ENCODE results near the gene IL10RA.
"Not testable (repeated sequence)": the region's sequence is repeated elsewhere in the genome, so short reads cannot be mapped to it uniquely, and the experiment has no call there.

IL10RA gene

DNA sequence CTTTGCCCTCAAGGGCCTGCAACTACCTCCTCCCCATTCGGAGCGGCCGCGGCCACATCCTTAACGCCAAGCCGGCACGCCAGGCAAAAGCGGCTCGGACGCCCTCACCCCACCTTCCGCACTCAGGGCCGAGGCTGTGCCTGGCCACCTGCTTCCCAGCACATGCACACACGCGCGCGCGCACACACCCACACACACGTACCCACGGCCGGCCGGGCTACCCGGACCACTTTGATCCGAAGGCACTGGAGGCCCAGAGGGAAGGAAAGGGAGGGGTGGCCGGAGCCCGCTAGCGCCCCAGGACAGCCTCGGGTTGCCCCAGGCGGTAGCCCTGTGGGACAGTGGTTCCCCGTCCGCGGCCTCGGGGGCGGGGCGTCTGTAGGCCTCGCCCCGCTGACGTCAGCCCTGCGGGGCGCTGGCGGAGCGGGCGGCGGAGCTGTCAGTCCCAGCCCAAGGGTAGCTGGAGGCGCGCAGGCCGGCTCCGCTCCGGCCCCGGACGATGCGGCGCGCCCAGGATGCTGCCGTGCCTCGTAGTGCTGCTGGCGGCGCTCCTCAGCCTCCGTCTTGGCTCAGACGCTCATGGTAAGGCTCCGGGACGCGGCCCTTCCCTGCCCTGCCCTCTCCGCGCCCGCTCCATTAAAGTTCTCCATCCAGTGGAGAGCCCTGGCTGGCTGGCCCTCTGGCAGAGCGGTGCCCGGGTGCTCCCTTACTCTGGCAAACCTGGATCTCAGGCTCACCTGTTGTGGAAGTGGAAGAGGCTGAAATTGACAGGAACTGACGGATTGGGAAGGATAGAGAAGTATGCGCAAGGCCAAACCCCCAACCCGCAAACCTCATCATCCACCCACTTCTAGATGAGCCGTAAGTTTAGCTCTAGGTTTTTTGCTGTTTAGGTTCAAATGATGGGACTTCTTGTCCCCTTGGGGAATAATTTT, at the start of gene IL10RA:
Gene IL10RA, plus strand, starts transcription at position 442 of the 935 bp plus-strand sequence. Its CDS starts 74 bp downstream, at position 516.
- no peak for FAIRE-seq

DNA sequence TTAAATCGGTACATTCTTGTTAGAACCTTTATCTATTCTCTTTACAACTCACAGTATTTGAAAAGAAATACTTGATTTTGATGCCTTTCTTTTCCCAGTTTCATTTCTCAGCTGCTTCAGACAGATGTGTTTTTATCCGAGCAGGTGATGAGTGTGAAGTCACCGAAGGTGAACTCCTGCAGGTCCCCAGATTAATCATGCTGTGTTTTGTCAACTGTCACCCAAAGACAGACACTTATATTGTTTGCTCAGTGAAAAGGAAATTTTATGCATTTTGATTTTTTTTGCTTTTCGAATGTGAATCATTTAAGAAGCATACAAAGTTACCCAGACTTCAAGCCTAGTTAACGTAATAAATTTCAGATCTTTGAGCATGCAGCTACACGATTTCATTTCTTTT, 49.2 kb upstream of the IL10RA start:
- DNase-seq (ENCODE audit: low spot score), result no peak

More for the DNA sequence above, at the start of gene IL10RA:
- peak; percentile 72 for DNase-seq (ENCODE audit: low spot score)

DNA sequence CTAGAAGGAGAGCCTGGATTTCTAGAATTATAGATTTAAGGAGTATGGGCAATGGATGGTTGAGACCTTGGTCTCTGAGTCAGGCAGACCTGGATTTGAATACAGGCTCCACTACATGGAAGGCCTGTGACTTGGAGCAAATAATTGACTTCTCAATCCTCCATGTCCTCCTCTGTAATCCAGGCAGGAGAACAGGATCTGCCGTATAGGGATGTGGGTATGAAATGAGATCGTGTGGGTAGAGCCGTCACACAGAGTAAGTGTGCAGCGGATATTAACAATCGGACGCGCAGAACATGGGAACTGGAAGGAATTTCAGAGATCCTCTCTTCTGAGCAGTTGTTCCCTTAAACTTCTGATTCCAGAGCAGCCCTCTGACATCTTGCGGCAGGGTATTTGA, 45.5 kb upstream of the IL10RA start:
- DNase-seq (ENCODE audit: low spot score) (no peak), FAIRE-seq (no peak)

More for the DNA sequence above, 49.2 kb upstream of the IL10RA start:
- no peak for FAIRE-seq

DNA sequence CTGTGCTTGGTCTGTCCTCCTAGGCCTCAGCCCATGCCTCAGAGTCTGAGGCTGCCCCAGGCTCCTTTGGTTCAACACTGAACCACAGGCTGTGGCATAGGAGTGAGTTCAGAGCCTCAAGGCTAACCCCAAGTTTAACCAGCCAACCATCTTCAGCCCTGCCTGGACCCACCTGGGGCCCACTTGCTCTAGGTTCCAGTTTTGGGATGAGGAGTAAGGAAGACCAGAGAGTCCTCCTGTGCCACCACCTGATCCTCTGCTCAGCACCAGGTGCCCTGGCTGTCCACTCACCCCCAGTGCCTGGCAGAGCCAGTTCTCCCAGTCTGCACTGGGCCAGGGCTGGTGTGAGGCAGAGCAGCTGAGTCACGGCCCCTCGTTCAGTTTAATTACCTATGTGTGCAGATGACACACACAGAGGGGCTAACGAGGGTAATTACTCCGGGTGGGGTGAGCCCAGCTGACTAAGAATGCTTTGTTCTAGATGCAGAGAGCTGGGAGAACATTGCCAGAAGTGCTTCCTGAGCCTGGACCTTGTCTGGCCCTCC, 45.0 kb upstream of the IL10RA start:
- DNase-seq (ENCODE audit: low spot score) (no peak), FAIRE-seq (no peak)

DNA sequence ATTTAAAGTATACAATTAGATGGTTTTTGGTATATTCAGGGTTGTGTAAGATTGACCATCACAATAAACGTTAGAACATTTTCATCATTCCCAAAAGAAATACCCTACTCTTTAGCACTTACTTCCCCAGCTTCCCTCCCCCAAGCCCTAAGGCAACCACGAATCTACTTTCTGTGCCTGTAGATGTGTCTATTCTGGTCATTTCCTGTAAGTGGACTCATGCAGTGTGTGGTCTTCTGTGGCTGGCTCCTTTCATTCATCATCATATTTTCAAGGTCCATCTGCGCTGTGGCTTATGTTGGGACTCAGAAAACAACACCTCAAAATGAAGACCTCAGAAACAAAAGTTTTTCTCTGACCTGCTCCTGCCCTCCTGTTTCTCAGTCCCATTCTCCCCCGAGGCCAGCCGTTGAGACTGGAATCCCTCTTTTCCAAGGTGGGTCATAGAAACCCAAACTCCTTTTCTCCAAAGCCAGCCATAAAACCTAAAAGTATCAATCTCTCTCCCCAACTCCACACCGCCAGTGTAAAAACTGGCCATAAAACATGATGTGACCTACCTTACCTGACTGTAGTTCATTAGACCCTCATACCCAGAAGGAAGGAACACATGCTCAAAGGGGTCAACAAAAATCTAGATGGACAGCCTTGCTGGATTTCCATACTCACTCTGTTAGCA, 44.1 kb upstream of the IL10RA start:
- FAIRE-seq (no peak), DNase-seq (ENCODE audit: low spot score) (no peak)

DNA sequence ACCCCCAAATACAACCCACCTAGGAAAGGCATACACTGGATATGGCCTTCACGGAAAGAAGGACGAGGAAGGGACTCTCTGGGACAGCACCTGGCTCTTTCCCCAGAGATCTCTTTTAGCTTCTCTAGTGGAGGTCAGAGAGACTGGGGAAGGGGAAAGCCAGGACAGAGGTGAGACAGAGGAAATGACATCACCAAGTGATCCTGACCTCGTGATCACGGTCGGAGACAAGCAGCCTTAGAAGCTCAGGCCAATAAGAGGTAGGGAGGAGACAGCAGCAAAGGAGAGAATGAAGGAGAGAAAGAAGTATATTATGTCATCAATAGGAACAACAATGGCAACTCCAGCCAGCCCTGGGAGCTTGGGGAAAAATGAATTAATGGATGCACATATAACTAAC, 41.6 kb upstream of the IL10RA start:
- DNase-seq (ENCODE audit: low spot score), result no peak
- FAIRE-seq, result no peak

DNA sequence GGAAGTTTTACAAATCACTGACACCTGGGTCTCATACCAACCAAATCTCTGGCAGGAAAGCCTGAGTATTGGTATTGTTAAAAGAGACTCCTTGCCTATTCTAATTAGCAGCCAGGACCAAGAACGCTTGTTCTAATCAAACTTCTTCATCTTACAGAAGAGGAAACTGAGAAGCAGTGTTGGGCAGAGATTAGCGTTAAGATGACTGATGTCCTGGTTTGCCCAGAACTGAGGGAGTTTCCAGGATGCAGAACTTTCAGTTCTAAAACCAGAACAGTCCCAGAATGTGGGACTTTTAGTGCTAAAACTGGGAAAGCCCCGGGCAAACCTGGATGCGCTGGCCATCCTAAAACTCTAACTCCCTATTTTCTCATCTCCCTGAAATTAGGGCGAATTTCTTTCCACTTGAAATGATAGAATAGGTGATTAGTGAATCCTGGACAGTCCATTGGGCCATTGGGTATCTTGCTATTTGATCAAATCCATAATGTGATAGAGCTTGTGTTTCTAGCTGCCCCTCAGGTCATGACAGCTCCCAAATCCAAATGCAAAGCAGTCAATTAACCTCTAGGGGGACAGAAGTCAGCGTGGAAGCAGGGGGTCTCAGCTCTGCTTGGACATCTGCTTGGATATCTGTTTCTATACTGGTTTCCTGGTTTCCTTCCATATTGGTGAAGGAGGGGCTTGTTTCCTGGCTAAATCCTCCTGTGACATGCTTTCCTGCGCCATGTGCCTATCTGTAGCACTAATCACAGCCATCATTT, 41.0 kb upstream of the IL10RA start:
- DNase-seq (ENCODE audit: low spot score) (no peak), FAIRE-seq (no peak)

DNA sequence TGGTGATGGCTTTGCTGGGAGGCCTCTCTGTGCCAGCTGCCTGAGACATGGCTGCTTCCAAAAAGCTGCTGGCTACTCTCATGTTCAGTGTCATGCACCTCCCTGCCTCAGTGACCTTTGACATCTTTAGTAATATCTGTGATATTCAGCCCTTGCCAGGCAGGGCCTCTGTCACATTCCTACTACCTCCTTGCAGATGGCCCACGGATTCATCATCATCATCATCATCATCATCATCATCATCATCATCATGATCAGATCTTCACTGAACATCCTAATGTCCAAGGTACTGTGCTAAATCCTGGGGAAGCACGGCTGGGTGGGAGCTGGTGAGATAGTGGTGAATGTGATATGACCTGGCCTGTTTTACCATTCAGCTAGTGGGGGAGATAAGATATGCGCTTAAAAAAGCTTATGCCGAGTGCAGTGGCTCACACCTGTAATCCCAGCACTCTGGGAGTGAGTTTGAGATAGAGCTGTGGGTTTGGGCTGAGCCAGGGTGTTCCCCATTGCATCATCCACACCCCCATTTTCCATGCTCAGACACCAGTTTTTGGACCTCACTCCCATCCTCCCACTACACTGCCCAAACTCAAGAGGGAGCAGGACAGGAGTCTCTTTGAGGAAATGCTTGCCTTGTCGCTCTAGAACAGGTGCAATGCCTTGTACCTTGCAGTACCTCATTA, 39.9 kb upstream of the IL10RA start:
- FAIRE-seq, result no peak
- DNase-seq (ENCODE audit: low spot score), result no peak

DNA sequence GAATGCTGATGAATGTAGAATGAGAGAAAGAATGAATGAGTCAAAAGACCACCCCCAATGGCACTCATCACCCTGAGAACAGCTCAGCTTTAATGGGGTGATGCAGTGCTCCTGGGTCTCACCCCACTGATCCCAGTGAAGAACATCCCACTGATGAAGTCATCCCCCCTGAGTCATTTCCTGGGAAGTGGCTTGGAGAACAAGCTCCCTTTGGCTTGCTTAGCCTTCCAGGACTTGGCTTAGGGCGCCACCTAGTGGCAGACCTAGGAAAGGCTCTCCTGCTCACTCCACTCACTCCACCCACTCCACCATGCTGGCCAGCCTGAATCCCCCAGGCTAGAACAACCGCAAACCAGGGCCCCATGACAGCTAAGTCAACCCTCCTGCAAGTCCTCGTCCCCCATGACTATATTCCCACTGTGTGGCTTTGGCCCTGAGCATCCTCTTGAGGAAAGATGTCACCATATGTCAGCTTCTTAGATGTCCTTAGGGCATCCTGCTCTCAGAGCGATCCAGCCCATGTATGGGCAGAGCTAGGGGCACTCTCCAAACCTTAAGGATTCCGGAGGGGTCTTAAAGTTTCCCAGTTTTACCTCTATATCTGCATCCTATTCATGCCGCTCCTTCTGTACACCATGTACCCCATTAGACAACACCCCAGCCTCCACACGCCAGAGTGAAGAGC, 39.2 kb upstream of the IL10RA start:
- peak; percentile 85 for DNase-seq (ENCODE audit: low spot score)
- no peak for FAIRE-seq

DNA sequence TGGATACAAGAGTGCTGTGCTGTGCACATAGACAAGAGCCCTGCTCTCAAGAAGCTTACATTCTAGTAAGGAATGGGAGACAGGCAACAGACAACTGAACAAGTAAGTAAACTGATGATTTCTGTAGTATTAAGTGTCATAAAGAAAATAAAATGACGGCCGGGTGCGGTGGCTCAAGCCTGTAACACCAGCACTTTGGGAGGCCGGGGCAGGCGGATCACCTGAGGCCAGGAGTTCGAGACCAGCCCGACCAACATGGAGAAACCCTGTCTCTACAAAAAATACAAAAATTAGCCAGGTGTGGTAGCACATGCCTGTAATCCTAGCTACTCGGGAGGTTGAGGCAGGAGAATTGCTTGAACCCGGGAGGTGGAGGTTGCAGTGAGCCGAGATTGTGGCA, 38.4 kb upstream of the IL10RA start:
- not testable (repeated sequence) for FAIRE-seq

DNA sequence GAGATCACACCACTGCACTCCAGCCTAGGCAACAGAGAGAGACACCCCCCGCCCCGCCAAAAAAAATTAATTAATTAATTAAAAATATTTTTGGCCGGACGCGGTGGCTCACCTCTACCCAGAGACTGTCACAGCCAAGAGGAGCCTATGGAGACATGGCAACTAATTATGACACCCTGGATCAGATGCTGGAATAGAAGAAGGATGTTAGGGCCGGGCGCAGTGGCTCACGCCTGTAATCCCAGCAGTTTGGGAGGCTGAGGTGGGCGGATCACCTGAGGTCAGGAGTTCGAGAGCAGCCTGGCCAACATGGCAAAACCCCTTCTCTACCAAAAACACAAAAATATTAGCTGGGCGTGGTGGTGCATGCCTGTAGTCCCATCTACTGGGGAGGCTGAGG, 37.7 kb upstream of the IL10RA start:
- DNase-seq (ENCODE audit: low spot score); FAIRE-seq: not testable (repeated sequence)

More for the DNA sequence above, 38.4 kb upstream of the IL10RA start:
- DNase-seq (ENCODE audit: low spot score), result not testable (repeated sequence)

DNA sequence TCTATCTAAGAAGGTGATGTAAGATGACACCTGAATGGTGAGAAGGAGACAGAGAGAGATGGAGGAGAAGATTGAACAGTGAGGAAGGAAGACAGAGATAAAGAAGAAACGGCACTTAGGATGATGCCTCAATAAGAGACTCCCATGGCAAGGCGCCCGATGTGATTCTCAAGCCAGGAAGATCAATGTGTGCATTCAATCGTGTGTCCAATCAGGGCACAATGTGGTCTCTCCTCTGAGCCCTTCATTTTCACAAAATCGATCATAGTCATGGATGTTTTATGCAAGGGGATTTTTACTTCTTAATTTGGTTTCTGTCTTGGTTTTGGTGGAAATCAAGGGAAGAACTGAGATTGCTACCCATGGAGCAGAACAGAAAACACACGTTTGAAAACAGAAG, 37.1 kb upstream of the IL10RA start:
- FAIRE-seq (no peak), DNase-seq (ENCODE audit: low spot score) (no peak)

DNA sequence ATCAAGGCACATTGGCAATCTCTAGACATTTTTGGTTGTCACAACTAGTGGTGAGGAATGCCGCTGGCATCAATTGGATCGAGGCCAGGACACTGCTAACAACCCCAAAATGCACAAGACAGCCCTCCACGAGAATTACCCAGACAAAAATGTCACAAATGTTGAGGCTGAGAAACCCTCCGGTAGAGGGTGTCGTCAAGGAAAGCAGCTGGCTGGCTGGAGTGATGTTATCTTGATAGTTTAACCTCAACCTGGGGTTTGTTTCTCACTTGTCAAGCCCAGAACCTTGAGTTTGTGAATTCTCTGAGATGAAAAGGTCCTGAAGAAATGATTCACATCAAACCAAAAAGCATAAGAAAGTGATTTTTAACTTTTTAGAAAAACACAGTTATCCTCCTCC, 35.9 kb upstream of the IL10RA start:
- no peak for FAIRE-seq
- DNase-seq (ENCODE audit: low spot score), result no peak

DNA sequence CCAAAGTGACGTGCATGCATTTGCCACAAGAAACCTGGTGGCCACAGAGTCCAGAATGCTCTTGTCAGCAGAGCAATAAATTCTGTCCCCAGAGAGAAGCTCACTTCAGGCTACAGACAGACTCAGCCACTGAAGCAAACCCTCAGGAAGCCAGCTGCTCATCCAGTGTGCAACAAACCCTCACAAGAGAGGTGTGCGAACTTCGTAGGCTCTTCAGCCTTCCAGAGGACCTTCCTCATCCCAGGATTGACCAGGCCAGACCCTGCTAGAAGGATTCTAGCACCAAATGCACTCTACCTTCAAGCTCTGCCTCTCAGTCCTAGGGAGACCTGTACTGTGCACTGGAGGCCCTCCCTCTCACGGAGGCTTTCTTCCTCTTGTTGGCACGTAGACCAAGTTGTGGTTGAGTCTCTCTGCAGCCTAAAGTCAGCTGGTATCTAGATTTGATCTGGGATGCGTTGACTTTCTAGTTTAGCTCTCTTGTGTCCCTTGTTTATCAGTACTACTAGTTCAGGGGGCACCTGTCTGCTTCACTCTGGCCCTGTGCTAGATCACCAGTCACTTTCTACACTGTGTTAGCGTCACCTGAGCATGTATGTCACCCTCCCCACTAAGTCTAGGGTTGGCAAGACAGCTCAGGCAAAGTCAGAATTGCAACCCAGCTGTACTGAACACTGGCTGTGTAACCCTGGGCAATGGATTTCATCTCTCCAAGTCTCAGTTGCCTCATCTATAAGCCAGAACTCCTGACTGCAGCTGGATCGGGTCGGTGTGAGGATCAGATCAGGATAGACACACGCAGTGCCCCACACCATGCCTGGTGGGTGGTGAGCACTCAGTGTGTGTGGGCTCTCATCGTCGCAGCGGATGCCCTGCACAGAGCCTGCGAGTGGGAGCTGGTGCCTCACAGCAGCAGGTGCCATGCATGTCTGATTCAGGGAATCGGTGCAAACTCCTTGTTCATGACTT, 34.9 kb upstream of the IL10RA start:
- no peak for DNase-seq (ENCODE audit: low spot score)
- FAIRE-seq, result no peak

DNA sequence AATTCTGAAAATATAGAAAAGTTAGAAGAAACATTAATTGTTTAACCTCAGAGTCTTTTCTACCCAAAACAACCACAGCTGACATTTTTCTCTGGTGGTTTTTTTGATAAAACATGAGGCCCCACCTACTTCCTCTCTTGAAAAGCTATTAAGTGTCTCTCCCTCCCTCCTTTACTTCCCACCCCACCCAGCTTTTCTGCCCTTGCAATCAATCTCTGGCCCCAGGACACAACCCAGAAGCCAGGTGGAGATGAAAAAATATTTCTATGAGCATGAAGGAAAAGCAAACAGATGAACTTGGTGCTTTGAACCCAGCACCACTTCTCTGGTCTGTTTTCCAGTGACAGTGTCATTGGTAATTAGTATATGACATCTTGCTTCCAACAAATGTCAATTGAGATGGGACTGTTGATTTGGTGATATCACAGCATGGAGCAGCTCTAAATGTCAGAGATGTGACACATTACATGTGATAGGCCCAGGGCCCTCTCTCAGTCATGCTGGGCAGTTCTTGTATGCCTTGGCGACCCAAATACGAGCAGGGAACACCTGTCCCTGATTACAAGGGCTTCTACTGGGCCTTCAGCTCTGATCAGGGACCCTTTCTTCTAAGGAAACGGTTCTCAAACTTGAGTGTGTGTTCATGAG, 33.0 kb upstream of the IL10RA start:
- DNase-seq (ENCODE audit: low spot score), result no peak
- no peak for FAIRE-seq

DNA sequence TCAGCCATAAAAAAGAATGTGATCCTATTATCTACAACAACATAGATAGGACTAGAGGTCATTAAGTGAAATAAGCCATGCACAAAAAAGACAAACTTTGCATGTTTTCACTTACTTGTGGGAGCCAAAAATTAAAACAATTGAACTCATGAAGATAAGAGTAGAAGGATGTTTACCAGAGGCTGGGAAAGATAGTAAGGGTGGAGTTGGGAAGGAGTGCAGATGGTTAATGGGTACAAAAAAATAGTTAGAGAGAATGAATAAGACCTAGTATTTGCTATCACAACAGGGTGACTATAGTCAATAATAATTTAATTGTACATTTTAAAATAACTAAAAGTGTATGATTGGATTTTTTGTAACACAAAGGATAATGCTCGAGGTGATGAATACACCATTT, 27.2 kb upstream of the IL10RA start:
- no peak for DNase-seq (ENCODE audit: low spot score)
- FAIRE-seq, result no peak

DNA sequence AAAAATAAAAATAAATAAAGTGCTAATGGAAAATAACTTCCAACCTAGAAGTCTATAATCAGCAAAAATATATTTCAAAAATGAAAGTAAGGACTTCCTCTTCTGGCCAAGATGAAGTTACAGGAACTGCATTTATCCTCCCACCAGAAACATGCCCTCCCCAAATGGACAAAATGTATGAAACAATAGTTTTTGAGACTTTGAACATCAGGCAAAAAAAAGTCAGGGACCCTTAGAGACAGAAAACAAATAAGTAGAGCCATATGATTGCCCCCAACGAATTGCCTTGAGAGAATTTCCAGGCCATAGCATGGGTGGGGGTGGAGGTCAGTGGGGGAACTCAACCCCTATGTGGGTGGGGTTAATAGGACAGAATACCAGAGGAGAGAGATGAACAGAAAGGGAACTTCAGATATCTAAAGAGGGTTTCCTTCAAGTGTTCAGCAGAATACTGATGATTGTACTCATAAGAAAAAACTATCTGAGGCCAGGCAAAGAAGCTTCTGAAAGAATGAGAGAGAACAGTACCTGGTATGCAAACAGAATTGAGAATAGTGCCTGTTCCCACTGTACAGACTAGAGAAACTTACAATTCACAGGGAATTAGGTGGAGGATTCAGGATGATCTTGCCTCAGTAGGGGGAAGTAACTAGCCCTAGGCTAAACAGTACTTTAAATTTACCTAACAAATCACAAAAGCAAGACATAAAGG, 26.6 kb upstream of the IL10RA start:
- DNase-seq (ENCODE audit: low spot score) (no peak), FAIRE-seq (no peak)

DNA sequence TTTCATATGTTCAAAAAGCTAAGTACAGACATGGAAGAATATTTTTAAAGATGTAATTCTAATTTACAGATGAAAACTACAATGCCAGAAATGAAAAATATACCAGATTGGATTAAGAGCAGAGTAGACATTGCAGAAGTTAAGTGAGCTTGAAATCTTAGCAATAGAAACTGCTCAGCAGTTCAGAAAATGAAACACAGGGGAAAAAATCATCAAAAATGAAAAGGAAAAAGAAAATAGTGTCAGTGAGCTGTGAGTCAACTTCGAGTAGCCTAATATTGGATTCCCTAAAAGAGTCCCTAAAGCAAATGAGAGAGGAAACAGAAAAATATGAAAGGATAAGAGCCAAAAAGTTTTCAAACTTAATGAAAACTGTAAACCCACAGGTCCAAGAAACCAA, 25.8 kb upstream of the IL10RA start:
- DNase-seq (ENCODE audit: low spot score), result no peak
- FAIRE-seq, result no peak

Data from urothelium cell line (cell line).